GM12878 (cell line): ENCODE data around the gene USP10. TPM values are rescaled to one million over a fixed set of nuclear protein-coding genes. Genes with fewer than 3 reads are reported as not detected.

Source experiments
- ATAC-seq: fragments of 200-7000 bp; cut with Tn5 transposase; 3 replicates; pipeline ENCODE4 v1.9.1; 2020; ENCODE audit warnings: mild to moderate bottlenecking, moderate library complexity
- BruUV-seq: library from RNA; stranded (reverse); fragments of 400-500 nt; replicated peaks from 2 replicates; lab custom pipeline; 2021; lab: Mats Ljungman, UMichigan
- CTCF ChIA-PET: fragments of 300-600 bp; sonication (Branson Sonifier 250); formaldehyde crosslinking; extraction: SDS; loops from one replicate; lab custom pipeline; 2021; ENCODE audit warnings: inconsistent platforms; lab: Yijun Ruan, JAX
- POLR2A ChIA-PET: fragments of 350-600 bp; formaldehyde crosslinking; extraction: SDS; loops from one replicate; lab custom pipeline; 2021; ENCODE audit warnings: inconsistent platforms; lab: Charles Lee
- RAD21 ChIA-PET: fragments of 300-600 bp; sonication (Branson Sonifier 250); formaldehyde crosslinking; loops from one replicate; lab custom pipeline; 2023; ENCODE audit warnings: antibody characterized with exemption; ENCODE audit not compliant: unreplicated experiment; lab: Charles Lee
- SMC1A ChIA-PET: fragments of 300-600 bp; sonication (Branson Sonifier 250); formaldehyde crosslinking; loops from one replicate; lab custom pipeline; 2023; ENCODE audit not compliant: unreplicated experiment, uncharacterized antibody; lab: Charles Lee
- DNase-seq: peaks from one replicate; pipeline ENCODE4 v3.0.0-alpha.2; 2011; ENCODE audit warnings: low read depth, low spot score
- FAIRE-seq: peaks from 3 replicates; lab custom pipeline; 2011; peaks lifted over from hg19 to GRCh38; lab: Jason Lieb, UNC
- H2AFZ ChIP-seq: 2 replicates; pipeline ENCODE4 v1.6.0; 2011; ENCODE audit warnings: low read depth, low read length, control low read depth; ENCODE audit not compliant: control insufficient read depth
- H3K27ac ChIP-seq: 2 replicates; pipeline ENCODE4 v1.5.1; 2011; ENCODE audit warnings: control low read depth; ENCODE audit not compliant: control insufficient read depth, insufficient read depth
- H3K27me3 ChIP-seq, 2 experiments: replicated peaks in 1 of 2; 2 replicates each; pipeline versions ENCODE4 v1.6.0 to v1.6.1; 2011; ENCODE audit warnings: low read length in 1 of 2; ENCODE audit not compliant: control insufficient read depth in 2 of 2, insufficient read depth in 2 of 2
- H3K36me3 ChIP-seq, 2 experiments: 2 replicates each; pipeline ENCODE4 v1.5.1; 2011; ENCODE audit warnings: low read length in 1 of 2; ENCODE audit not compliant: control insufficient read depth in 2 of 2, insufficient read depth in 2 of 2
- H3K4me1 ChIP-seq: 2 replicates; pipeline ENCODE4 v1.6.1; 2011; ENCODE audit warnings: mild to moderate bottlenecking, low read length, moderate library complexity, mixed read lengths; ENCODE audit not compliant: control insufficient read depth, insufficient read depth
- H3K4me2 ChIP-seq: 2 replicates; pipeline ENCODE4 v1.6.0; 2011; ENCODE audit warnings: control low read depth; ENCODE audit not compliant: control insufficient read depth, insufficient read depth
- H3K4me3 ChIP-seq: fragments of 200-600 bp; sonication (generic); 2 replicates; pipeline ENCODE4 v1.5.1; 2016
- H3K79me2 ChIP-seq: 2 replicates; pipeline ENCODE4 v1.6.0; 2011; ENCODE audit warnings: low read length; ENCODE audit not compliant: control insufficient read depth, insufficient read depth
- H3K9ac ChIP-seq: 2 replicates; pipeline ENCODE4 v1.8.0; 2011; ENCODE audit warnings: low read length, control low read depth, mixed read lengths; ENCODE audit not compliant: control insufficient read depth, insufficient read depth
- H3K9me3 ChIP-seq: replicated peaks from 3 replicates; pipeline ENCODE4 v1.5.1; 2011; ENCODE audit warnings: mild to moderate bottlenecking, low read length; ENCODE audit not compliant: control insufficient read depth, insufficient read depth
- H4K20me1 ChIP-seq: 2 replicates; pipeline ENCODE4 v1.6.0; 2011; ENCODE audit not compliant: control insufficient read depth, insufficient read depth
- CHD4 ChIP-seq: fragments of 200-600 bp; sonication (generic); IDR thresholded peaks from 2 replicates; pipeline ENCODE4 v1.6.1; 2016; ENCODE audit warnings: mild to moderate bottlenecking
- NBN ChIP-seq: fragments of 450-650 bp; IDR thresholded peaks from 2 replicates; pipeline ENCODE4 v1.6.1; 2016
- POLR2A ChIP-seq: IDR thresholded peaks from 2 replicates; pipeline ENCODE4 v1.6.1; 2011; ENCODE audit warnings: low read depth, mild to moderate bottlenecking, low read length
- PRDM15 ChIP-seq: fragments of 450-650 bp; formaldehyde crosslinking; IDR thresholded peaks from 2 replicates; pipeline ENCODE4 v1.4.0; 2020; ENCODE audit warnings: mild to moderate bottlenecking, moderate library complexity
- ZNF24 ChIP-seq: fragments of 450-650 bp; IDR thresholded peaks from 2 replicates; pipeline ENCODE4 v1.6.1; 2017; ENCODE audit warnings: antibody characterized with exemption, mild to moderate bottlenecking
- WGBS: methylation state at CpG from one replicate; pipeline ENCODE4 v1.1.6; 2016; ENCODE audit warnings: low lambda C conversion rate; ENCODE audit not compliant: insufficient replicate concordance, insufficient coverage; ENCODE audit errors: missing lambda C conversion rate; 5-methylcytosine and 5-hydroxymethylcytosine counted together
- in situ Hi-C: fragments of 300-500 bp; cut with MboI; formaldehyde crosslinking; loops from 9 replicates; pipeline ENCODE4 v1.14.3; 2018; ENCODE audit warnings: mixed read lengths
- intact Hi-C: fragments of 100-400 bp; cut with micrococcal nuclease; formaldehyde crosslinking; loops from one replicate; pipeline ENCODE4 v1.14.2; 2022; ENCODE audit not compliant: unreplicated experiment
- polyA plus RNA-seq, 11 experiments: library from polyadenylated mRNA; depleted of rRNA in 4 of 11; unstranded in 6 of 11; stranded (reverse) in 5 of 11; fragments of >200 nt; fragmentation: Nextera tagmentation in 4 of 11; fragmentation: Illumina TruSeq in 1 of 11; extraction: Ambion mirVana in 4 of 11; extraction: Trizol in 1 of 11; gene quantifications; 1 replicate in 1 of 11; 2 replicates in 10 of 11; pipeline versions ENCODE4 v1.2.1 to v1.2.3, GENCODE V29; 2011 to 2016; ENCODE audit warnings: inconsistent platforms in 2 of 11, missing spikeins in 2 of 11, low read depth in 1 of 11
- total RNA-seq, 4 experiments: library from RNA; depleted of rRNA in 3 of 4; stranded (reverse); fragments of >200 nt in 3 of 4; fragmentation: Illumina TruSeq in 1 of 4; extraction: Trizol in 1 of 4; gene quantifications; 2 replicates each; pipeline versions ENCODE4 v1.2.1 to v1.2.3, GENCODE V29; 2013 to 2021

The USP10 gene
- total and polyA plus RNA-seq, 10 of the 15 experiments (the other 5 are each of a cell fraction or from before 2014, with no cell fraction given): 46.1 to 160 (median 105) TPM

- ChIA-PET CTCF (interaction anchor here (1.3 to 2.9 kb wide), 5 partner anchors 8 to 291 kb away, joined by 3 to 10 read pairs (median 6); no protein-coding TSS in a partner anchor), RAD21 (no interaction called here), POLR2A (no interaction called here), SMC1A (interaction anchor here (0.7 kb wide), 1 partner anchor 17 kb away, joined by 5 read pairs; no protein-coding TSS in a partner anchor)
- FAIRE-seq (no peak), ATAC-seq (no peak), DNase-seq (no peak)
- BruUV-seq: no TSS peak
- intact Hi-C loops: no loop called here
- Histone ChIP-seq H3K79me2 (no peaks in the 10 kb centered on the region), H3K9me3 (no peaks in the 10 kb centered on the region), H3K9ac (no peak overlapping the region), H3K4me3 (no peak overlapping the region), H2AFZ (no peak overlapping the region), H3K27me3 (no peaks in the 10 kb centered on the region; a peak in 1 of 4 replicates), H3K27ac (no peak overlapping the region), H4K20me1 (no peaks in the 10 kb centered on the region), H3K4me1 (no peaks in the 10 kb centered on the region), H3K36me3 (no peaks in the 10 kb centered on the region), H3K4me2 (no peak overlapping the region)
- TF ChIP-seq NBN (no peak), POLR2A (no peak), CHD4 (no peak), ZNF24 (no peak), PRDM15 (CRISPR knock-in tag) (no peak)
- WGBS: 60% methylated on average over 10 of the region's 10 CpGs
- in situ Hi-C loops: no loop called here
Observed at GRCh38 chr16:84680165-84680842, 19.5 kb upstream of the USP10 start.
